ENCODE measurements around the gene POLQ.

DNA sequence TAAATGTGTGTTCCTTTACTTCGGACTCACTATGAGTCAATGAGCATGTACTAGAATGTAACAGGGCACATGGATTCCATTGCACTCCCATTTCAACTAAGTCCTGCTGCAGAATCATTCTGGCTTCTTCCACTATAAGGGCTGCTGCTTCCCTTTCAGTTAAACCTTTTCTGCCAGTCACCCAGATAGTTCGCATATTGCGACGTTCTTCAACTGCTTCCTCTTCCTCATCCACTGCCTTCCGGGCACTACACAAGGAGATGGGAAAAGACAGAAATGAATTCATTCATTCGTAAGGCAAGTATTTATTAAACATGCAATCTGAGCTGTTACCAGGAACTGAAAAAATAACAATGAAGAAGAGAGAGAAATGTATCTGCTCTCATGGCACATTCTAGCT is 55.6 kb downstream of the POLQ start:
- TF ChIP-seq, protein P1, sequence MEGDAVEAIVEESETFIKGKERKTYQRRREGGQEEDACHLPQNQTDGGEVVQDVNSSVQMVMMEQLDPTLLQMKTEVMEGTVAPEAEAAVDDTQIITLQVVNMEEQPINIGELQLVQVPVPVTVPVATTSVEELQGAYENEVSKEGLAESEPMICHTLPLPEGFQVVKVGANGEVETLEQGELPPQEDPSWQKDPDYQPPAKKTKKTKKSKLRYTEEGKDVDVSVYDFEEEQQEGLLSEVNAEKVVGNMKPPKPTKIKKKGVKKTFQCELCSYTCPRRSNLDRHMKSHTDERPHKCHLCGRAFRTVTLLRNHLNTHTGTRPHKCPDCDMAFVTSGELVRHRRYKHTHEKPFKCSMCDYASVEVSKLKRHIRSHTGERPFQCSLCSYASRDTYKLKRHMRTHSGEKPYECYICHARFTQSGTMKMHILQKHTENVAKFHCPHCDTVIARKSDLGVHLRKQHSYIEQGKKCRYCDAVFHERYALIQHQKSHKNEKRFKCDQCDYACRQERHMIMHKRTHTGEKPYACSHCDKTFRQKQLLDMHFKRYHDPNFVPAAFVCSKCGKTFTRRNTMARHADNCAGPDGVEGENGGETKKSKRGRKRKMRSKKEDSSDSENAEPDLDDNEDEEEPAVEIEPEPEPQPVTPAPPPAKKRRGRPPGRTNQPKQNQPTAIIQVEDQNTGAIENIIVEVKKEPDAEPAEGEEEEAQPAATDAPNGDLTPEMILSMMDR (IDR thresholded peaks at IDR 0.05; ENCODE audit: insufficient read depth, low read length) = no peak
- TF ChIP-seq POLR2AphosphoS5 (IDR thresholded peaks at IDR 0.05; ENCODE audit: low read depth) (no peak), GABPA (IDR thresholded peaks at IDR 0.05; ENCODE audit: low read depth) (no peak), REST (IDR thresholded peaks at IDR 0.05; ENCODE audit: insufficient replicate concordance, low read depth) (no peak), SPI1 (IDR thresholded peaks at IDR 0.05; ENCODE audit: borderline replicate concordance, low read depth) (no peak)

Measured in HL-60 (cell line).